ENCODE data around the gene ITGBL1. TPM values are rescaled to one million over a fixed set of nuclear protein-coding genes. Genes with fewer than 3 reads are reported as not detected.

ITGBL1 gene
- total RNA-seq, 1 donor = 398 TPM

DNA sequence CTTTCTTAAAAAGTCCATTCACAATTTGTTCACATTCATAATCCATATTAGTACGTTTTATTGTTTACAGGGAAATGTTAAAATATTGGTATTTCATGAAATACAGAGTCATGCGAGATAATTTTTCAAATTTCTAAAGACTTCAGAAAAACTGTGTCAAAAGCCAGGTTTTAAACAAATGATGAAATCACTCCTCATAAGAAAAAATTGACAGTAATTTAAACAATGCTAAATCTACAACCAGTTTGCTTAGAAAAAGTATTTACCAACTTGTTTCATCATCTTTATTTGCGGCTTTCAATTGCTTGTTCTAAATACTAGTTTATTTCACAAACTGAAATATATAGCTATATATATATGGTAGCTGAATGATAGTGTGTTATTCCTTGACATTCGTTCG, 35.0 kb upstream of the ITGBL1 start:
- Histone ChIP-seq H4K20me1 (ENCODE audit: insufficient read depth, low read length) (no peaks in the 10 kb centered on the region), H3K36me3 (ENCODE audit: insufficient read depth, low read length) (no peaks in the 10 kb centered on the region), H3K4me3 (ENCODE audit: insufficient read depth, low read length) (no peak overlapping the region), H3K27me3 (ENCODE audit: insufficient read depth, low read length) (no peaks in the 10 kb centered on the region), H3K4me1 (ENCODE audit: insufficient read depth, low read length) (peaks cover 11% of the 10 kb centered on the region), H3K27ac (ENCODE audit: low read depth, low read length) (no peak overlapping the region), H3K4me2 (ENCODE audit: insufficient read depth, low read length) (peak overlapping the region; percentile 92), H3K9me3 (ENCODE audit: low read depth, low read length) (no peaks in the 10 kb centered on the region), H3K79me2 (ENCODE audit: insufficient read depth, low read length) (peaks cover 7% of the 10 kb centered on the region), H2AFZ (ENCODE audit: low read length) (no peak overlapping the region)
- no peak for DNase-seq (ENCODE audit: insufficient read length, low spot score, missing footprints)
- TF ChIP-seq, protein P1, sequence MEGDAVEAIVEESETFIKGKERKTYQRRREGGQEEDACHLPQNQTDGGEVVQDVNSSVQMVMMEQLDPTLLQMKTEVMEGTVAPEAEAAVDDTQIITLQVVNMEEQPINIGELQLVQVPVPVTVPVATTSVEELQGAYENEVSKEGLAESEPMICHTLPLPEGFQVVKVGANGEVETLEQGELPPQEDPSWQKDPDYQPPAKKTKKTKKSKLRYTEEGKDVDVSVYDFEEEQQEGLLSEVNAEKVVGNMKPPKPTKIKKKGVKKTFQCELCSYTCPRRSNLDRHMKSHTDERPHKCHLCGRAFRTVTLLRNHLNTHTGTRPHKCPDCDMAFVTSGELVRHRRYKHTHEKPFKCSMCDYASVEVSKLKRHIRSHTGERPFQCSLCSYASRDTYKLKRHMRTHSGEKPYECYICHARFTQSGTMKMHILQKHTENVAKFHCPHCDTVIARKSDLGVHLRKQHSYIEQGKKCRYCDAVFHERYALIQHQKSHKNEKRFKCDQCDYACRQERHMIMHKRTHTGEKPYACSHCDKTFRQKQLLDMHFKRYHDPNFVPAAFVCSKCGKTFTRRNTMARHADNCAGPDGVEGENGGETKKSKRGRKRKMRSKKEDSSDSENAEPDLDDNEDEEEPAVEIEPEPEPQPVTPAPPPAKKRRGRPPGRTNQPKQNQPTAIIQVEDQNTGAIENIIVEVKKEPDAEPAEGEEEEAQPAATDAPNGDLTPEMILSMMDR (IDR thresholded peaks at IDR 0.05; ENCODE audit: extremely low read depth, low read depth, low read length) = no peak

DNA sequence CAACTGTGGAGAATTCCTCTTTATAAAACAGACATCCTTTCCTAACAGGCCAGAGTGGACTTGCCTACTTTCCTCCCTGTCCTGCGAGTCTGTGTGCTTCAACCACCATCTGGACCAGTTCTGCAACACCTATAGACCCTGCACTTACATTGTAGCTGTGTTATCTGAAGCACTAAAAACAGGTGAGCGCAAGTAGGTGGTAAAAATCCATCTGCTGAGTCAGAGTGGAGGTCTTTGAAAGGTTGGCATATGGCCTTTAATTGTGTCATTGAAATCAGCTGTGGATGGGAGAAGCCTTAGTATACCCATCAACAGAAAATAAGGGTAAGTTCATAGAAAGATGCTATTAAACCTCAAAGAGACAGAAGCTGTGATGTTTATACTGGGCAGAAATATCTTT, 28.6 kb upstream of the ITGBL1 start:
- H3K36me3 ChIP-seq (ENCODE audit: insufficient read depth, low read length) = no peaks in the 10 kb centered on the region
- no peak for DNase-seq (ENCODE audit: insufficient read length, low spot score, missing footprints)
- H3K4me1 ChIP-seq (ENCODE audit: insufficient read depth, low read length) = no peaks in the 10 kb centered on the region
- H4K20me1 ChIP-seq (ENCODE audit: insufficient read depth, low read length) = no peaks in the 10 kb centered on the region
- no peaks in the 10 kb centered on the region for H3K27me3 ChIP-seq (ENCODE audit: insufficient read depth, low read length)
- H3K4me2 ChIP-seq (ENCODE audit: insufficient read depth, low read length) = no peak overlapping the region
- no peak overlapping the region for H3K4me3 ChIP-seq (ENCODE audit: insufficient read depth, low read length)
- H3K27ac ChIP-seq (ENCODE audit: low read depth, low read length) = no peak overlapping the region
- H2AFZ ChIP-seq (ENCODE audit: low read length) = no peak overlapping the region
- no peaks in the 10 kb centered on the region for H3K9me3 ChIP-seq (ENCODE audit: low read depth, low read length)
- TF ChIP-seq, protein P1 (IDR thresholded peaks at IDR 0.05; ENCODE audit: extremely low read depth, low read depth, low read length) = no peak
- H3K79me2 ChIP-seq (ENCODE audit: insufficient read depth, low read length) = no peaks in the 10 kb centered on the region

DNA sequence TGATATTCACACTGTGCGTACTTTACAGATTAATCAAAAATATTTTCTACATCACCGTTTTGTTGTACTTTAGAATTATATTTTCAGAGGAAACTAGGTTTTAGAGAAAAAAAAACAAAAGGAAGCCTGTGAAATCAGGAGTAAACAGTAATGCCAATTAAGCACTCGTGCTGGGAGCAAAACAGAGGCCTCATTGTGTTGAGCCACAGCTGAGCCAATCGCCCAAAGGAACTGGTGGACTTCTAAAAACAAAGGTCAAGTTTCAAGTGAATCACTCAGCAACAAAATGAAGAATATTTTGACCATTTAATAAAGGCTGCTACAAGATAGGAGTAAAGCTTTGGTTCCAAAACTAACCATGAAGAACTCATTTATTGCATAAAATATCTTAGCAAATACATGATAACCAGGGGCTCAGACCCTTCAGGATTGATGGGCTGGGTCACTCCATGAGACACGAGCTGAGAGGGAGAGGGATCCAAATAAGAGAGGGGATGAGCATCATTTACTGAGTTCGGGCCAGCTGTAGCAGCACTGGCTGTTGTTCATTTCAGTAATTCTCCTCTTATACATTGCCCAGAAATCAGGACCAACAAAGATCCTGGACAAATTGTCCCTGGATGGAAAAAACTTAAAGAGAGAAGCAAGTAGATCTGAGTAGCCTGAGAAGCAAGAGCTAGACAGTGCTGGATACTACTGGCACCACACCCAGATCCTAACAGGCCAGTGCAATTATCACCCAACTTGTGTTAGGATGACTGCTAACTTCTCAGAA, 27.9 kb upstream of the ITGBL1 start:
- H3K4me1 ChIP-seq (ENCODE audit: insufficient read depth, low read length) = no peaks in the 10 kb centered on the region
- no peak overlapping the region for H3K4me3 ChIP-seq (ENCODE audit: insufficient read depth, low read length)
- no peak for DNase-seq (ENCODE audit: insufficient read length, low spot score, missing footprints)
- no peak overlapping the region for H3K27ac ChIP-seq (ENCODE audit: low read depth, low read length)
- peak overlapping the region; percentile 12 for H2AFZ ChIP-seq (ENCODE audit: low read length)
- no peak overlapping the region for H3K4me2 ChIP-seq (ENCODE audit: insufficient read depth, low read length)
- H3K9me3 ChIP-seq (ENCODE audit: low read depth, low read length) = no peaks in the 10 kb centered on the region
- TF ChIP-seq, protein P1 (IDR thresholded peaks at IDR 0.05; ENCODE audit: extremely low read depth, low read depth, low read length) = no peak
- H3K27me3 ChIP-seq (ENCODE audit: insufficient read depth, low read length) = no peaks in the 10 kb centered on the region
- no peaks in the 10 kb centered on the region for H3K36me3 ChIP-seq (ENCODE audit: insufficient read depth, low read length)
- no peaks in the 10 kb centered on the region for H3K79me2 ChIP-seq (ENCODE audit: insufficient read depth, low read length)
- H4K20me1 ChIP-seq (ENCODE audit: insufficient read depth, low read length) = no peaks in the 10 kb centered on the region

DNA sequence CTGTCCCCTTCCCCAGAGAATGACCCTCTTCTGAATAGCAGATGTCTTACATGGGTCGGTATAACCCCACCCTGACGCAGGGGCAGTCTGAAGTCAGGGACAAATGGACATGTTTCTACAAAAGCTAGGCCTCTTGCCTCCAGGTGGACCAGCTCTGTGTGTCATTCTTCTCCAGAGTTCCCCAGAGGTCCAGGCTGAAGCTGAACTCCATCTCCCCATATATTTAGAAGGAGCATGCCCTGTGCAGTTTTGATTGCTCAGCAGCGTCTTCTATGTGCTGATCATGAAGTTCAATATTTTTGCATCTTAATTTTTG, 27.4 kb upstream of the ITGBL1 start:
- Histone ChIP-seq H2AFZ (ENCODE audit: low read length) (peak overlapping the region; percentile 12), H3K9me3 (ENCODE audit: low read depth, low read length) (no peaks in the 10 kb centered on the region), H3K4me2 (ENCODE audit: insufficient read depth, low read length) (no peak overlapping the region), H3K27ac (ENCODE audit: low read depth, low read length) (no peak overlapping the region), H3K36me3 (ENCODE audit: insufficient read depth, low read length) (no peaks in the 10 kb centered on the region), H3K79me2 (ENCODE audit: insufficient read depth, low read length) (no peaks in the 10 kb centered on the region), H3K27me3 (ENCODE audit: insufficient read depth, low read length) (no peaks in the 10 kb centered on the region), H3K4me1 (ENCODE audit: insufficient read depth, low read length) (no peaks in the 10 kb centered on the region), H4K20me1 (ENCODE audit: insufficient read depth, low read length) (no peaks in the 10 kb centered on the region), H3K4me3 (ENCODE audit: insufficient read depth, low read length) (no peak overlapping the region)
- no peak for DNase-seq (ENCODE audit: insufficient read length, low spot score, missing footprints)
- TF ChIP-seq, protein P1 (IDR thresholded peaks at IDR 0.05; ENCODE audit: extremely low read depth, low read depth, low read length) = no peak

Measured in osteoblast (primary cell).